ENCODE results near the gene EPB41.

Gene EPB41

GRCh38 chr1:28899267-28899666 is 15.1 kb upstream of the EPB41 start:
- no peak overlapping the region for H3K4me3 ChIP-seq (ENCODE audit: low read length)
- no peak for TF ChIP-seq ZNF274 (IDR thresholded peaks at IDR 0.05; ENCODE audit: low read depth, low read length)

GRCh38 chr1:28900562-28900961 is 13.8 kb upstream of the EPB41 start:
- H3K4me3 ChIP-seq (ENCODE audit: low read length) = no peak overlapping the region
- TF ChIP-seq ZNF274 (IDR thresholded peaks at IDR 0.05; ENCODE audit: low read depth, low read length) = no peak

DNA sequence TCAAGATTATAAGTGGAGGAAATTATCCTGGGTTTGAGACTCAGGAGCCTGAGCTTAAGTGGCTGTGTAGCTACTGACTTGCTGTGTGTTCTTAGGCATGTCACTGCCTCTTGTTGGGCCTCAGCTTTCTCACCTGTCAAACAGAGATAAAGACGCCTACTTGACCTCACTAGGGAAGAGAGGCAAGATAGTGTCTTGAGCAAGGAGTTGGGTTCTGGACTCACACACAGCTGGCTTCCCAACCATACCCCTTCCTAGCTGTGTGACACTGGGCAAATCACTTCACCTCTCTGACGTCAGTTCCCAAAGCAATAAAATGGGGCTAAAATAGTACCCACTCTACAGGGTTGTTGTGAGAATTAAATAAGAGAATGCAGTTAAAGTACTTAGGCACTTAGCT is 11.6 kb upstream of the EPB41 start:
- H3K4me3 ChIP-seq (ENCODE audit: low read length) = no peak overlapping the region
- no peak for TF ChIP-seq ZNF274 (IDR thresholded peaks at IDR 0.05; ENCODE audit: low read depth, low read length)

DNA sequence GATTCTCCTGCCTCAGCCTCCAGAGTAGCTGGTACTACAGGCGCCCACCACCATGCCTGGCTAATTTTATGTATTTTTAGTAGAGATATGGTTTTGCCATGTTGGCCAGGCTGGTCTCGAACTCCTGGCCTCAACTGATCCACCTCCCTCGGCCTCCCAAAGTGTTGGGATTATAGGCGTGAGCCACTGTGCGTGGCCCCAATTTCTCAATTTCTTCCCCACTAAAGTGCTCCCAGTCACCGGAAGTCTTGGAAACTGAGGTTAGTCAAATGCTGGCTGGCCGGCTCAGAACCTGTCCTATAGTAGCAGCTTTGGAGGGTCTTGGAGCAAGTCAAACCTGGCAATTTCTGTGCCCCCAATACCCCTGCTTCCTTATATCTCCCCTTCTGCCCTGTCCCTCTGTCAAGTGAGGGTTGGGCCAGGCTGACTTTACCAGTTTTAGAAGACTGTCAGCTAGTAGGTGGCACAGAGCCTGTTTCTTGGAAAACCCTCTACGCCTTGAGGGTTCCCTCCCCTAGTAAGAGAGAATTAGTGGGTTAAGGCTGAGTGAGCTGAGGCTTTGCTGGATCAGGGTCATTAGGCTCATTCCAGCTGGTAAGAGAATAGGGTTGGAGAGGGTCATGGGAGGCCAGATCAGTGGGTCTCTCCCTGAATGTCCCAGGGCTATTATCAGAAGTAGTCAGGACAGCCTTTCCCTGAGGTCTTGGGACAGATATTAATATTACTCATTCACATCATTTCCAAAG is 8.3 kb upstream of the EPB41 start:
- H3K4me3 ChIP-seq (ENCODE audit: low read length) = no peak overlapping the region
- no peak for TF ChIP-seq ZNF274 (IDR thresholded peaks at IDR 0.05; ENCODE audit: low read depth, low read length)

DNA sequence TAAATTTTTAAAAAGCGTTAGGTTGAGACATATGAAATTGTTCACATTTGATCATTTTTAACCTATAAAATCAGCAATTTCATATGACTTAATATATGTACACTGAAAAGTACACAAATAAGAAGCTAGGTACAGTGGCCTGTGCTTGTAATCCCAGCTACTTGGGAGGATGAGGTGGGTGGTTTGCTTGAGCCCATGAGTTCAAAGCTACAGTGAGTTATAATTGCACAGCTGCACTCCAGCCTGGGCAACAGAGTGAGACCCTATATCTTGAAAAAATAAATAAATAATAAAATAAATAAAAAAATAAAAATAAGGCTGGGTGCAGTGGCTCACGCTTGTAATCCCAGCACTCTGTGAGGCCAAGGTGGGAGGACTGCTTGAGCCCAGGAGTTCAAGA is 5.2 kb upstream of the EPB41 start:
- TF ChIP-seq ZNF274 (IDR thresholded peaks at IDR 0.05; ENCODE audit: low read depth, low read length) = no peak
- no peak overlapping the region for H3K4me3 ChIP-seq (ENCODE audit: low read length)

DNA sequence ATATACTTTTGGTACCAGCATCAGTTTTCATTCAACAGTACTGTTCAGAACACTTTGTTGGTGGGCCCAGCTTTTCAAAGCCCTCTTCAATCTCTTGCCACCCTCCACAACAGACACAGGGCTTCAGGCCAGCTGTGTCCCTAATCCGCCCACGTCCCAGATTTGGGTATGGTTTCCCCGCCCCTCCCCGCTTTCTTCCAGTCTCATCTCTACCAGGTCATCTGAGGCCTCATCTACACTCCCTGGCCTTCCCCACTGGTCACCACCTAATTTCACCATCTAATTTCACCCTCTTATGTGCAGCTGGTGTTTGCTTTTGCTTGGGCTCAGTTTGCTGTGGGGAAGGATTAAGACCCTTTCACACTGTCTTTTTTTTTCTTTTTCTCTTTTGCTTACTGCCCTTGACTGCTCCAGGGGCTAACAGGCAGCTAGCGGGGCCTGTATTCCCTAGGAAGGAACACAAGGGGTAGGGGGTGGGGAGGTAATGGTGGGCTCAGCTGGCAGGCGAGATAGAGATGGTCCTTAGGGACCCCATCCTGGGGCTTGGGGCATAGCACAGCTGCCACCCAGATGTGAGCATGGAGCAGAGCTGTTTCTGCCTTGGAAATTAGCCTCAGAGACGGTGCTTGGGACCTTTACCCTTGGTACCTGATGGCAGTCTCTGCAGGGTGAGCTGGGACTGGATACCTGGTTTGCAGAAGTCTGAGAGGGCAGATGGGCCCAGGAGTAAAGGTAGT is 3.8 kb upstream of the EPB41 start:
- no peak overlapping the region for H3K4me3 ChIP-seq (ENCODE audit: low read length)
- no peak for TF ChIP-seq ZNF274 (IDR thresholded peaks at IDR 0.05; ENCODE audit: low read depth, low read length)

GRCh38 chr1:28913786-28914227 is 562 bp upstream of the EPB41 start:
- H3K4me3 ChIP-seq (ENCODE audit: low read length) = peak overlapping the region; percentile 40; the same call in 1 of the 2 replicates
- no peak for TF ChIP-seq ZNF274 (IDR thresholded peaks at IDR 0.05; ENCODE audit: low read depth, low read length)

DNA sequence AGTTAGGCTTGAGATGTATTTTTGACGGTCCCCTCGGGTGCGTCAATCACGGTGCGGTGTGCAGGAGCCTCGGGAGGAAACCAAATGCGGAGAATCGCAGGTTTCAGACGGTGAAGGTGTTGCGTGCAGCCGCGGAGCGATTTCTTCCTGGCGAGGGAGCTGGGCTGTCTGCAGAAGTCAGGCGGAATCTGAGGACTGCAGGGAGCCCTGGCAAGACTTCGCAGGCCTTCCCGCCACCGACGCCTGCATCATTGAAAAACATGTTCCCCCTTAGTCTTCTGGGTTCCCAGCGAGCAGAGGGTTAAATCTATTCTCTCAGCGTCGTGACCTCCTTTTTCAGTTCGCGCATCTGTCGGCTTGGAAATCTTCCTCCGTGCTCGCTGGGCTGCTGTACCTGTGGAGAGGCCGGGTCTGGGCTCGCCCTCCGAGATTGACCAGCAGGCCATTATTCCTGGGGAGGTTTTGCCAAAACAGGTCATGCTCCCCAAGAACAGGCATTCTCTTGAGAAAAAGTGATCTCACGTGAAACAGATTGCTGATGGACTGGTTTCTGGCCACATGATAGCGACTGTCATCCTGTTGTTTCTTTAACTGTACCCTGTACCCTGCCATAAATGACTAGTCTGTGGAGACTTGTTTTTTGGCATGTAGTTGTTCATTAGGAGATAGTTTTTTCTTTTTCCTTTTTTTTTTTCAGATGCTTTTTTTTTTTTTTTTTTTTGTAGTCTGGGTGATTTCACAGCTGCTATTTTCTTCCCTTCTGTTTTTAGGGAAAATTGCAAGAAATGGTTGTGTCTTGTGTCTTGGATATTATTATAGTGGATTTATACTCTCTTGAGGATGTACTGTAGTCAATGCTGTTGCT is 894 bp downstream of the EPB41 start:
- H3K4me3 ChIP-seq (ENCODE audit: low read length) = peak overlapping the region; percentile 40
- TF ChIP-seq ZNF274 (IDR thresholded peaks at IDR 0.05; ENCODE audit: low read depth, low read length) = no peak

DNA sequence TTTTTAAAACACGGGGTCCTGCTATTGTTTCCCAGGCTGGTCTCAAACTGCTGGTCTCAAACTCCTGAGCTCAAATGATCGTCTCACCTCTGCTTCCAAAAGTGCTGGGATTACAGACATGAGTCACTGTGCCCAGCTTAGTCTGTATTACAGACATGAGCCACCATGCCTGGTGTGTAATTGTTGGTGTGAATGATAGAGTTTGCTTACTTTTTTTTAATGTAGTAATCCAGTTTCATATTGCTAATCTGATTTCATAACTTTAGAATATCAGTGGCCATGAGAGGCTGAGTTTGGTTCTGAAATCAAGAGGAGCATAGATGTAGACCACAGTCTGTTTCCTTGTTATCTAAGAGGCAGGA is 3.4 kb downstream of the EPB41 start:
- no peak for TF ChIP-seq ZNF274 (IDR thresholded peaks at IDR 0.05; ENCODE audit: low read depth, low read length)
- no peak overlapping the region for H3K4me3 ChIP-seq (ENCODE audit: low read length)

- no peak for TF ChIP-seq ZNF274 (IDR thresholded peaks at IDR 0.05; ENCODE audit: low read depth, low read length)
- no peak overlapping the region for H3K4me3 ChIP-seq (ENCODE audit: low read length)
These were observed 7.0 kb downstream of the EPB41 start for GRCh38 chr1:28921286-28921869.

DNA sequence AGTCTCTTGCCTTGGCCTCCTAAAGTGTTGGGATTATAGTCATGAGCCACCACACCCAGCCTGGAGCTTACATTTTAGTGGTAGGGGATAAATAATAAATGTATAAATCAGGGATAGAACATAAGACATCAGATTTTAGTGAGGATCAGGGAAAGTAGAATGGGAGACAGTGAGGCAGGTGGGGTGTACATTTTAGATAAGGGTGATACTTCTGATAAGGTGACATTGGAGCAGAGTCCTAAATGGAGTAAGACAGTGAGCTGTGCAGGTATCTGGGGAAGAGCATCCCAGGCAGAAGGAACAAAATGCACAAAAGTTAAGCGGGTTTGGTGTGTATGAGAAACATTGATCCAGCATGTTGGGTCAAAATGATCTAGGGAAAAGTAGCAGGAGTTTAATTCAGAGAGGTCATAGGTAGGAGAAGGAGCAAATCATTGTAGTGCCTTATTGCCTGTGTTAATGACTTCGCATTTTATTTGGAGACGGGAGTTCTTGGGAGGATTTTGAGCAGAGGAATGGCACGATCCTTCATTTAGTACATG is 11.1 kb downstream of the EPB41 start:
- no peak for TF ChIP-seq ZNF274 (IDR thresholded peaks at IDR 0.05; ENCODE audit: low read depth, low read length)
- no peak overlapping the region for H3K4me3 ChIP-seq (ENCODE audit: low read length)

DNA sequence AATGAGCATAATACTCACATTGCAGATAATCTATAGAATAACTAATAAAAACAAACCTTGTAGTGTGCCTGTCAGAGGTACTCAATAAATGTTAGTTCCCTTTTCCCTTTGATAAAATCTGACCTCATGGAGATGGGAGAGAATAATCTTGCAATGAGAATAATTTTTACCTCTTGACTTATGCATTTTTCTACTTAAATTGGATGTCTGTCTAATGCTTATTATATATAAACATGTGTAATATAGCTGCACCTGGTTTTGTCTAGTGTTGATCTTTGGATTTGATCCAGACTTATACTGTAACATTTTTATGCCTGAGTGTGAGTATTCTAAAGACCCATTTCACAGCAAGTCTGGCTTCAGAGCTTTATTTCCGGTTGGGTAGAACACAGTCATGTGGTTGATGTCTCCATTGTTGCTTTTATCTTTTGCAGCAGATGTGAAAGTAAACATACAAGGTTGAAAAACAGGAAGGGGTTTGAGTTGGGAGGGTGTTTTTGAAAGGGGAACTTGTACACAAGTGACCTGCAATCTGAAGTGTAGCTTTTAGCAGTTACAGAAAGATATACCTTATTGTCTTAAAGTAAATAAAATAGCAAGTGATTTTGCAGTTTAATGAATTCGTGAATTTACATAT is 12.4 kb downstream of the EPB41 start:
- H3K4me3 ChIP-seq (ENCODE audit: low read length) = no peak overlapping the region; the same call in 1 of the 2 replicates
- TF ChIP-seq ZNF274 (IDR thresholded peaks at IDR 0.05; ENCODE audit: low read depth, low read length) = no peak

DNA sequence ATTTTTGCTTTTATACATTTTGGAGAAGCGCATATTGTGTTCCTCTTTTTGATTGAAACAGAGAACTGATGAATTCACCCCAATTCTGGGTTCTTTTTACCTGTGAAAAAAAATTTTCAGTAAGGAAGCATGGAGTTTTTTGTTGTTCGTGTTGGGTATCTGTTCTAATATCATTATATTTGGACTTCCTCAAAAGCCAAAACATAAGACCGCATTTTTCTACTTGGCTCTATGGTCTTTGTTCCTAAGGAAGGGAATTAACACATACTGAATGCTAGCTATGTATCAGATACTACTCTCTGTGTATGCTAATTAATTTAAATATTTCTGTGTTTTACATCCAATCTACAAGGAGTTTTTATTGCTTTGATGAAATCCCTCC is 12.9 kb downstream of the EPB41 start:
- TF ChIP-seq ZNF274 (IDR thresholded peaks at IDR 0.05; ENCODE audit: low read depth, low read length) = no peak
- peak overlapping the region; percentile 33; the same call in 1 of the 2 replicates for H3K4me3 ChIP-seq (ENCODE audit: low read length)

Measured in GM08714 (cell line).